Sigmoid colon (tissue), 4 donors: ENCODE data around the gene VIPR2.

ENCODE experiments used
- CTCF ChIP-seq, 4 experiments: fragments of 450-650 bp in 3 of 4; fragments of 200-600 bp in 1 of 4; IDR thresholded peaks; one replicate each; pipeline ENCODE4 v1.5.1; 2016 to 2019; ENCODE audit warnings: antibody characterized with exemption in 4 of 4, mild to moderate bottlenecking in 3 of 4, moderate library complexity in 2 of 4
- EP300 ChIP-seq, 4 donors: sonication (generic); formaldehyde crosslinking; IDR thresholded peaks; one replicate each; pipeline ENCODE4 v1.6.1; 2017; ENCODE audit warnings: antibody characterized with exemption in 4 of 4
- POLR2AphosphoS5 ChIP-seq, 4 donors: sonication (generic); formaldehyde crosslinking; IDR thresholded peaks; one replicate each; pipeline ENCODE4 v1.6.1; 2017; ENCODE audit warnings: antibody characterized with exemption in 4 of 4

GRCh38 chr7:159108491-159108890, 36.2 kb downstream of the VIPR2 start:
- TF ChIP-seq POLR2AphosphoS5 (IDR thresholded peaks at IDR 0.05) (no peak), CTCF (IDR thresholded peaks at IDR 0.05) (no peak), EP300 (IDR thresholded peaks at IDR 0.05) (no peak)
